ENCODE measurements around the gene ANKRD26. TPM values are rescaled to one million over a fixed set of nuclear protein-coding genes. Genes with fewer than 3 reads are reported as not detected.

Gene ANKRD26
- total RNA-seq, 4 donors from 2014 or later: 2.4 to 4.7 (median 3.5) TPM

DNA sequence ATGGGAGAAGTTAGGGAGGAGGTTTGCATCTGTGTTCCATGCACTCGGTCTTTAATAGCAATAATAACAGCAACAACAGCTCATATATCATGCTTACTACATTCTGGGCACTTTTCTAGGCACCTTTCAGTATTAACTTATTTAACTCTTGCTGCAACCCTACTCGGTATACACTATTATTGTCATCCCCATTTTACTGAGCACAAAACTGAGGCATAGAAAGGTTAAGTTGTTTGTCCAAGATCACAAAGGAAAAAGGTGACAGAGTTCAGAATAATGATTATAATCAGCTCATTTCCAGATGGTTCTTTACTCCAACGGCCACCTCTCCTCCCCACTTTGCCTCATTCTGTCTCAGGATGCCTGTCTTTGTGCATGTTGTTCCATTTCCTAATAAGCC lies 137.5 kb downstream of the ANKRD26 start:
- no peak overlapping the region for H3K4me3 ChIP-seq (ENCODE audit: low read depth, poor library complexity, severe bottlenecking)
- intact Hi-C loops (cut with DNase I; ENCODE audit: low total_unique reads): no loop called here
- DNase-seq (ENCODE audit: low spot score in 2 of 2): no peak
- TF ChIP-seq, protein P1, sequence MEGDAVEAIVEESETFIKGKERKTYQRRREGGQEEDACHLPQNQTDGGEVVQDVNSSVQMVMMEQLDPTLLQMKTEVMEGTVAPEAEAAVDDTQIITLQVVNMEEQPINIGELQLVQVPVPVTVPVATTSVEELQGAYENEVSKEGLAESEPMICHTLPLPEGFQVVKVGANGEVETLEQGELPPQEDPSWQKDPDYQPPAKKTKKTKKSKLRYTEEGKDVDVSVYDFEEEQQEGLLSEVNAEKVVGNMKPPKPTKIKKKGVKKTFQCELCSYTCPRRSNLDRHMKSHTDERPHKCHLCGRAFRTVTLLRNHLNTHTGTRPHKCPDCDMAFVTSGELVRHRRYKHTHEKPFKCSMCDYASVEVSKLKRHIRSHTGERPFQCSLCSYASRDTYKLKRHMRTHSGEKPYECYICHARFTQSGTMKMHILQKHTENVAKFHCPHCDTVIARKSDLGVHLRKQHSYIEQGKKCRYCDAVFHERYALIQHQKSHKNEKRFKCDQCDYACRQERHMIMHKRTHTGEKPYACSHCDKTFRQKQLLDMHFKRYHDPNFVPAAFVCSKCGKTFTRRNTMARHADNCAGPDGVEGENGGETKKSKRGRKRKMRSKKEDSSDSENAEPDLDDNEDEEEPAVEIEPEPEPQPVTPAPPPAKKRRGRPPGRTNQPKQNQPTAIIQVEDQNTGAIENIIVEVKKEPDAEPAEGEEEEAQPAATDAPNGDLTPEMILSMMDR (IDR thresholded peaks at IDR 0.05): no peak
- no peak for TF ChIP-seq POLR2A (IDR thresholded peaks at IDR 0.05)
- WGBS, 2 donors: 78 to 87% methylated on average over 3 of the region's 3 CpGs

- H3K4me3 ChIP-seq (ENCODE audit: low read depth, poor library complexity, severe bottlenecking): no peak overlapping the region
- TF ChIP-seq POLR2A (IDR thresholded peaks at IDR 0.05): no peak
- TF ChIP-seq, protein P1 (IDR thresholded peaks at IDR 0.05): no peak
- intact Hi-C loops (cut with DNase I; ENCODE audit: low total_unique reads): no loop called here
- WGBS, 2 donors: 69 to 70% methylated on average over 7 of the region's 7 CpGs
- no peak for DNase-seq (ENCODE audit: low spot score in 2 of 2)
Measured at GRCh38 chr10:26960308-26960707, 140.0 kb downstream of the ANKRD26 start.

GRCh38 chr10:26959841-26960240 lies 140.5 kb downstream of the ANKRD26 start:
- 83 to 85% methylated on average over 6 of the region's 6 CpGs for WGBS, 2 donors
- no peak for DNase-seq (ENCODE audit: low spot score in 2 of 2)
- TF ChIP-seq, protein P1 (IDR thresholded peaks at IDR 0.05): no peak
- no peak for TF ChIP-seq POLR2A (IDR thresholded peaks at IDR 0.05)
- H3K4me3 ChIP-seq (ENCODE audit: low read depth, poor library complexity, severe bottlenecking): no peak overlapping the region
- intact Hi-C loops (cut with DNase I; ENCODE audit: low total_unique reads): no loop called here

Other genes with a start within 250 kb of the ANKRD26 start
- 10 to 100 TPM; 59.6 to 78.5 (median 68.4) TPM for gene ABI1, start 239.5 kb downstream of the ANKRD26 start, total RNA-seq
- gene YME1L1, start 53.9 kb upstream of the ANKRD26 start, total RNA-seq: 10 to 100 TPM; 46.5 to 68.4 (median 56.0) TPM
- 10 to 100 TPM in 2 of 4 donors, 1 to 10 TPM in 2; 6.2 to 13.9 (median 9.3) TPM for gene MASTL, start 54.9 kb upstream of the ANKRD26 start, total RNA-seq
- 10 to 100 TPM; 22.3 to 36.8 (median 33.5) TPM for gene ACBD5, start 140.3 kb upstream of the ANKRD26 start, total RNA-seq

Measured in lower leg skin (tissue), 4 donors.